ENCODE data around the gene NUDT4B.
"Not testable (repeated sequence)": the region's sequence is repeated elsewhere in the genome, so short reads cannot be mapped to it uniquely, and the experiment has no call there.

NUDT4B gene

DNA sequence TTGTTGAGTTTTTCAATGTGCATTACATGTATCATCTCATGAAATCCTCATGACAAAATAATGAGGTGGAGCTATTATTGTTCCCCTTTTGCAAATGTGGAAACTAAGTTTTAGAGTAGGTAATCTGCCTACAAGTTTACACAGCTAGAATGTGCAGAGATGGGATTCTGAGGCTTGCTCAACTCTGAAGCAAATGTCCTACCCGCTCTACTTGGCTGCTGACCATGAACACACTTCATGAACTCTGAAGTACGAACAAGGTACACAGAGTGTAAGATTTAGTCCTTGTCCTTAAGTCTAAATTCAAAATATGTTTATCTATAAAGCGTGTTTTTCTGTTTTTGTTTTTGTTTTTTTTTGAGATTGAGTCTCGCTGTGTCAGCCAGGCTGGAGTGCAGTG, 5.4 kb upstream of the NUDT4B start:
- DNase-seq = not testable (repeated sequence)

DNA sequence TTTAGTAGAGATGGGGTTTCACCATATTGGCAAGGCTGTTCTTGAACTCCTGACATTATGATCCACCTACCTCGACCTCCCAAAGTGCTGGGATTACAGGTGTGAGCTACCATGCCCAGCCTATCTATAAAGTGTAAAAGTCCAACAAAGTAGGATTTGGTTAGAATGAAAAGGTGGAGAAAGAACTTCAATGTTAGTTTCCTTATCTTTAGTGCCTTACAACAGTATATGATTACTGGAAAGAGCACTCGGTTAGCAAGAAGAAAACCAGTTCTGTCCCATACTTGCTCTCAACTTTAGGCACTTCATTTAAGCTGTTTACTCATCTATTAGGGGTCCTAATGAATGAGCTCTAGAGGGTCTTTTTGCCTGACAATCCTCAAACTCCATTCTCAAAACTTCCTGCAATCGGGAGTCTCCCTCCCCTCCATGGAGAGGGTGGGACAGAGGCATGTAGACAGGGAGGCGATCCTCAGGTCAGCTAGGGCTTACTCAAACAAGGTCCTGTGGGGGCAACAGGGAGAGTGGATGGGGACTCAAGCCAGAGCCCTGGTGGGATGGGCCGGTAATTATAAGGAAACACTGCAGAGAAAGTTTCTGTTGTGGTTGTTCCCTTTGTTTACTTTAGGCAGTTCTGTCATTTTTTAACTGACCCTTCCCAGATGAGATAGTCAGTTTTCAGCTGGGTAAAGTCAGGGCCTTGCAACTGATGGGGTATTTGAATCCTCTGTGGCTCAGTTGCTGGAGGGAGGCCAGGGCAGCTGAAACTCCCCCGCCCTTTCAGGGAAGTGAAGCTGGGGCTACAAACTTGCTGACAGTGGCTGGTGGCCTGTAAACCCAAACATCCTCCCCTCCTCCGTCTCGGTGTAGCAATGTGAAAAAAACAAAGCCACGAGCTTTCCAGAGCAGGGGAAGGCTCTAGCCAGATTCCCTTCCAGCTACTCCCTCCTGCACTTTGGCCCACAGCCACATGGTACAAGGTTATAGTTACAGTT, 4.6 kb upstream of the NUDT4B start:
- not testable (repeated sequence) for DNase-seq

DNA sequence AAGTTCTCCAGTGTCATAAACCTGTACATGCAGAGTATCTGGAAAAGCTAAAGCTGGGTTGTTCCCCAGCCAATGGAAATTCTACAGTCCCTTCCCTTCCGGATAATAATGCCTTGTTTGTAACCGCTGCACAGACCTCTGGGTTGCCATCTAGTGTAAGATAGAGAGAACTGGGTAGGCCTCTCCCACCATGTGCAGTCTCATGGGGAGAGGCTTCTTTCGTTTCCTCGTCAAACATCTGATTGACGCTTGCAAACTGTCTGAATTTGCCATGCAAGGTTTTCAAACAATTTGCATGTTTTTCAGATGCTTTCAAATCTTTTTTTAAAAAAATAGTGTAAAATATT, 734 bp downstream of the NUDT4B start:
- DNase-seq = not testable (repeated sequence)

DNA sequence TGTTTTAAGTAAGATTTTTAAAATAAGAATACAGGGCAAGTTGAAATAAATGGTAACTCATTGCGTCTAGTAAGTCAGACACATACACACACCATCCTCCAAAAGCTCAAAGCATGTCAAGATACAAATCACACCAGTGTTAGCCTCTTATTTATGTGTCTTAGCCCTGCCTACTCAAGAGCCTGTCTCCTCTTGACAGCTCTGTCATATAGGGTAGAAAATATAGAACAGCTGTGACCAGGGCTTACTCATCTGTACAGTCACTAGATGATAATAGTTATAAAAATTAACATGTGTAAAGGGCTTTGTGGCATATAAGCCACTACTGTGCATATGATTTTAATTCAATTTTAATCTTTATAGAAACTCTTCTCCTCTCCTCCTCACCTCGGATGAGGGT, 7.7 kb downstream of the NUDT4B start:
- not testable (repeated sequence) for DNase-seq

DNA sequence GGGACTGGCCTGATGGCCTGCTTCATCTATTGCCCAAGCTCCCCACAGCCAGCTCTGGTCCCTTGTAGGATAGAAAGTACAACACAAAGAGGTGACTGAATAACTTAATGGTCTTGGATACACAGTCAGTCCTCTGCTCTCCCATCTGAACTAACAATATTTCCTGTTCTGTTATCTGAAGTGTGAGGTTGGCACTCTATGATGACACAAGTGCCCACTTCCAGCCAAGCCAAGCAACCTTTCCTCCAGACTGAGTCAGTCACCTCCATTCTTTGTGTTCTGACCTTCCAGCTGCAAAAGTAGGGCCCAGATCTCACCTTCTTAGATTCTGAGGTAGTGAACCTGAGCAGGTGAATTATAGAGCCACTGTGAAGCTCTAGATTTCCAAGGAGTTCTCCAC, 8.9 kb downstream of the NUDT4B start:
- not testable (repeated sequence) for DNase-seq

DNA sequence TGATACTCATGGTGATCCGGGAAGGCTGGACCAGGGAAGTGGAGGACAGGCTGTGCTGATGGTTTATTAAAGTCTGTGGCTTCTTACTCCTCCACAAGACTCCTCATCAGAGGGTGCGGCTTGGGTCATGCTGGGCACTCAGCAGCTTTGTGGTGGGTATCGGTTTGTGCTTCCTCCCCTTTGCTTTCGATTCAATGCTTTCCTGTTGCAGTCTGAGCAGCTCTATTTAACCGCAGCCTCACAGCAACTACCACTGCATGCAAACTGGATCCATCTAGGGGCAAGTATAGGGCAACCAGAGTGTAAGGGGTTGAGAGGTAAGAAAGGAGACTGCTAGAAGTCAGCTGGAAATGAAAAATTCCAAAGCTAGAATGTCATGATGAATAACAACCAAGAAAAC, 9.8 kb downstream of the NUDT4B start:
- not testable (repeated sequence) for DNase-seq

DNA sequence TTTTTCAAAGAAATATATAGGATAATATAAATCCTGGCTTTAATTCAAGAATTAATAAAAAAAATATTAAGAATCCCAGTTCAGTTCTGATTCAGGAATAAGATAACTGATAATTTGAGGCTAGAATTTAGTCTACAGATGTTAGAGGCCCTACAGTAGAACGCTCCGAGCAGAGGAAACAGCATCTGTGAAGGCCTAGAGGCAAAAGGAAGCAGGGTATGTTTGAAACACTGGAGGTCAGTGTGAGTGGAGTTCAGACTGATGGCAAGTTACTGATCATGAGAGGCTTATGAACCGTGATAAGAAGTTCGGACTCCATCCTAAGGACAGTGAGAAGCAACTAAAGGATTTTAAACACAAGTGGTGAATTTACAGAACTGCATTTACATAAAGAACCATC, 10.4 kb downstream of the NUDT4B start:
- DNase-seq = not testable (repeated sequence)

DNA sequence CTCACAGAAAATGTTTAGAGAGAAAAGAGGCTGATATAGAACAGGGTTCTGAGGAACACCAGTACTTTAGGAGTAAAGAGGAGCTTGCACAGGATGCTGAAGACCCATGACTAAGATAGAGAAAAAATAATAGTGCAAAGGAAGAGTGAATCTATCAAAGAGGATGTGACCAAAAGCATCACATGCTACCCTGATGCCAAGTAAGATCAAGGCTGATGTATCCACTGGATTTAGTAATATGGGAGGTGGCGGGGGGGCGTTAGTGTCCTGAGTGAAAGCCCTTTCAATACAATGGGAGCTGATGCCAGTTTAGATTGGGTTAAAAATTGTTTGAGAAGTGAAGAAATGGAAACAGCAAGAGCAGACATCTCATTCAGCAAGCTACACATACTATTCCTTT, 11.2 kb downstream of the NUDT4B start:
- DNase-seq = not testable (repeated sequence)

DNA sequence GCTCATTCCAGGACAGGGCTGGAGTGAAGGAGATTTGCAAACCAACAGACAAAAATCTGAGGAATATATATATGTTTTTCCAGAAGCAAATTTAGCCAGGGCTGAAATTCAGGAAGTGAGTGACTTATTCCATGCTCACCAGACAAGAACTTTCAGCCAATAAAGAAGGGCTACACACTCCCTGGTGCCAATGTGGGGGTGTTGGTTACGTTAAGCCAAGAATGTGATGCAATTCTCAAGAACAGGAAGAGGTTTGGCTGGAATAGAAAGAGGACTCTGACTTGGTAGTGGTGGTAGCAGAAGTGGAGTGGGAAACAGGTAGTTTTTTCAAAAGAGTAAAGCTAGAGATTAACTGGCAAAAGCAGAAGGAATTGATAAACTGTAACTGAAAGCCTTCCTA, 11.6 kb downstream of the NUDT4B start:
- DNase-seq = not testable (repeated sequence)

DNA sequence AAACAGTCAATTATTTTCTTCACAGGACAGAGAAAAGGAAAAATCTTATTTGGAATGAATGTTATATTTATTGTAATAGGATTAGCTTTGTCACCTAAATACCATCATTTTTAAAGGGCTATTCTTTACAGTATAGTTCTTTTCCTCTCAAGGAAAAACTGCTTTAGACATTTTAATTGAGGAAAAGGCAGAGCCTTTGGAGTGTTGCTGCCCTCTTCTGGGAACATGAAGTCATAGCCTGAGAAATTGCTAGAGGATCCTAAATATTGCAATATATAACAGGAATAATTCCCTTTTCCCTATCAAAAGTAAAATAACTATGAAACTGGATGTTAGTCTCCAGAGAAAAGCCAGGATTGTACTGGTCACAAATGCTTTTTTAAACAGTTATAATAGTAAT, 12.8 kb downstream of the NUDT4B start:
- not testable (repeated sequence) for DNase-seq

DNA sequence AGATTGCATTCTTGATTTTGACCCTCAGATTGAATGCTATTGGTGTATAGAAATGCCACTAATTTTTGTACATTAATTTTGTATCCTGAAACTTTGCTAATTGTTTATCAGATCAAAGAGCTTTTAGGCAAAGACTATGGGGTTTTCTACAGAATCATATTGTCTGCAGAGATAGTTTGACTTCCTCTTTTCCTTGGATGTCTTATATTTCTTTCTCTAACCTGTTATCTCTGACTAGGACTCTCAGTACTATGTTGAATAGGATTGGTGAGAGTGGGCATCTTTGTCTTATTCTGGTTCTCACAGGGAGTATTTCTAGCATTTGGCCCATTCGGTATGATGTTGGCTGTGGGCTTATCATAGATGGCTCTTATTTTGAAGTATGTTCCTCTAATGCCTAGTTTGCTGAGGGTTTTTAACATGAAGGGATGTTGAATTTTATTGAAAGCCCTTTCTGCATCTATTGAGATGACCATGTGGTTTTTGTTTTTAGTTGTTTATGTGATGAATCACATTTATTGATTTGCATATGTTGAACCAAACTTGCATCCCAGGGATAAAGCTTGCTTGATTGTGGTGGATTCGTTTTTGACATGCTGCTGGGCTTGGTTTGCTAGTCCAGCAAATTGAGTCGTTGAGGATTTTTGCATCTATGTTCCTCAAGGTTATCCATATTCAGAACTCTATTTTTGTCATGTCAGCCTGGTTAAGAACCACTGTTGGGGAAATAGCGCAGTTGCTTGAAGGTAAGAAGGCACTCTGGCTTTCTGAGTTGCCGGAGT, 16.9 kb downstream of the NUDT4B start:
- not testable (repeated sequence) for DNase-seq

DNA sequence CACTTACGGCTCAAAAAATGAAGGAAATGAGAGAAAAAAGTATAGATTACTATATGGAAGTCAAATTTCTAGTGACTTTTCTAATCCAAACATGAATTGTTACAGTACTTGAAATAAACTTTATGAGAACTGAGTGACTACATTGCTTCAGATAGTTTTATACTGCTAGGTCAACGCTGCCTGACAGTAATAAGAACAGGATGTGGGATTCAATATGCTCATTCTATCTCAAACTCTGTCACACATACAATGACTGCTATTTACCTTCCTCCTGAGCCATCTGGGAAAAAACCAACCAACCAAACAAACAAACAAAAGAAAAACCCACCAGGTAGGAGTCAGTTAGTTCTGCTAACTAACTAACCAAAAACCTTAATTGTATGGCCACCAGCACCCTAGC, 20.0 kb downstream of the NUDT4B start:
- not testable (repeated sequence) for DNase-seq

DNA sequence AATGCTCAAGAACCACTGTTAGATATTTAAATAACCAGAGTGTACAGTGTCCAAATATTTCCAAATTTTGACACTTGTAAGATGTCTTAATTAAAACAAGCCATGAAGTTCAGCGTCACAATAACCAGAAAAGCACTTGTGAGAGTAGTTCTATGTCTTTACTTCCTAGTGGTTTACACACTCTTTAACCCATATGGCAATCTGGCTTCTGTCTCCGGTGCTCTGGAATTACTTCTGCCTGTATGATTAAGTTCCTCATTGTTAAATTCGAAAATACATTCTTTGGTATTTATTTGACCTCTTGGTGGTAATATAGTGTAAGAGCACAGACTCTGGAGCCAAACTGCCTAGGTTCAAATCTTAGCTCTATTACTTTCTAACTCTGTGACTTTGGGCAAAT, 20.9 kb downstream of the NUDT4B start:
- DNase-seq = not testable (repeated sequence)

DNA sequence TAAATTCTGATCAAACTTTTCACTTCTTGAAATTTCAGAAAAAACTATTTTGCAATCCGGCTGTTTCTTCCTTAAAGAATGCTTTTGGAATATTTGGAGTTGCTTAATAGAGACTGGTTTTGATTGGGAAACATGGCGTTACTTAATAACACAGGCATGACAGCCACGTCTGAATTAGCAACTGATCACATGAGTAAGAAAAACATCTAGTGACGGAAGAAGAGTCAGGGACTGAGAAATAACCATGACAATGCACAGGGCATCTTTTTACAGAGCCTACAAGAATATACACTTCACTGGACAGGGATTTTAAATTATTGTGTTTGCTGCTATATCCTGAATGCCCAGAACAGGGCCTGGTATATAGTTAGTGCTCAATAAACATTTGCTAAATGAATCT, 25.1 kb downstream of the NUDT4B start:
- DNase-seq = not testable (repeated sequence)

DNA sequence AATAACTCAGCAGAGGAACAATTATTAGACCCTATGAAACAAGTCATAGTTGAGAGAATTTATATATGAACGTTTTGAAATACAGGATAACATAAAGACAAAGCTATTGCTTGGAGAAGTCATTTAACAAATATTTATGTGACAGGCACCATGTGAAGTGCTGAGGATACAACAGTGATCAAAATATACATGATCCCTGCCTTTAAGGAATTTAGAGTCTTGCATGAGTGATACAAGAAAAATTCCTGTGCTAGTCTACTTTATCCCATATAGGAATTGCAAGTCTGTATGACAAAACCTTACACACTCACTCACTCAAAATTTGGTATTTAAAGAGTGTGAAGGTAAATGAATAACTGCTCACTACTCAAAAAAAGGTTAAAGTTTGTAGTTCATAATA, 25.5 kb downstream of the NUDT4B start:
- DNase-seq = not testable (repeated sequence)

DNA sequence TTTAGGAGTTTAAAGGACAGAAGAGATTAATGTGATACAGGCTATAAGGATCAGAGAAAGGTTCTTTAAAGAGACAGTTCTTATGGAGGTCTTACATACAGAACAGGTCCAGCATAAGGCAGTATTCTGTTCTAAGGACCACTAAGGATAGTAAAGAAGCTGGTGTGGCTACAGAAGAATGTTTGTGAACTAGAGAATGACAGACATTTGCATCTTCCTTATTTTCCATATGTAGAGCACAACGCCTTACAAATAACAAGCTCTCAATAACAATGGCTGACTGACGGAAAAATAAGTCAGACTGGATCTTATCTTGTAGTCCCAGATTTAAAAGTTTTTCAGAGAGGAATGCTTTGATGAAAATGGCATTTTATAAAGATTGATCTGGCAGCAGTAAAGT, 26.7 kb downstream of the NUDT4B start:
- not testable (repeated sequence) for DNase-seq

DNA sequence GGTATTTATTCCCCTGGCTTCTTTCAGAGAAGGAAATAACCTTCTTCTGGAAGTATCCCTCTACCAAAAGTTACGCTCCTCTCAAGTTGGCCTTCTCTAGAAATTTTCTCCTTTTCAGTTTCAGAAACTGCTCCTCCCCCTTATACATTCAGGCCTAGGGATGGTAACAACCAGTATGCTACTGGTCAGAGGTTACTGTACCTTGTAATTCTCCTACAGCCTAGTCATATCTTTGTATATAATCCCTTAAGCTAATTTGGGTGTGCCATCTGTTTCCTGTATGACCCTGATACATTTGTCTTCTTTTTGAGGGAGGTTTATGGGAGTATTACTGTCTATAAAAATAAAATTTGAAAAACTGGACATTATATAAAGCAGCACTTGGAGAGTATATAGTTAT, 29.1 kb downstream of the NUDT4B start:
- not testable (repeated sequence) for DNase-seq

DNA sequence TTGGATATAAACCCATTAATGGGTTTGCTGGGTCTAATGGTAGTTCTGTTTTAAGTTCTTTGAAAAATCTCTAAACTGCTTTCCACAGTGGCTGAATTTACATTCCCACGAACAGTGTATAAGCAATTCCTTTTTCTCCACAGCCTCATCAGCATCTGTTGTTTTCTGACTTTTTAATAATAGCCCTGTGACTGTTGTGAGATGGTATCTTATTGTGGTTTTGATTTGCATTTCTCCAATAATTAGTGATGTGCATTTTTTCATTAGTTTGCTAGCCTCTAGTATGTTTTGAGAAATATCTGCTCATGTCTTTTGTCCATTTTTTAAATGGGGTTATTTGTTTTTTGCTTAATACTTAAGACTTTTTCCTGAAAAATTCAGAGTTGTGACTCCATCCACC, 31.8 kb downstream of the NUDT4B start:
- DNase-seq = not testable (repeated sequence)

DNA sequence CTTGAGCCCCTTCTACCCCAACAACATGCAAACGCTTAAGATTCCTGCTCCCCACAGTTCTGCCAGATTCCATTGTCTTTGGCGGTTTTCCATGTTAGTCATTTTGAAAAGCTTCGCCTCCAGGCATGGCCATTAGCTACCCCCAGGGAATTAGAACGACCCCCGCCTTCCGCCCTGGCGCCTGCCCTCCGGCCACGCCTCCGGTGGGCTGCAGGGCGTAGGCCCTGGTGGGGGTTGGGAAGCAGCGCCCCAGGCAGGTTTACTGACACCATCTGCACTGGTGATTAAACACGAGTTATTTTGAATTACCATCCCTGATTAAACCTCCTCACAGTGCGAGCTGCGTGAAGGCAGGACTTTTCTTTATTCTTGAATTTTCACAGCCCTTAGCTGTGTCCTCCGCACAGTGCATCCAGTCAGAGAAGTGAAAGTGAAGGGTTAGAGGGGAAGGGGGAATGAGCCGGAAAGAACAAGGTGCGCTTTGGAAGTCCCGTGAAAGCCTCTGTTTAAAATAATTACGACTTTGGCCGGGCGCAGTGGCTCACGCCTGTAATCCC, 43.0 kb downstream of the NUDT4B start:
- DNase-seq = not testable (repeated sequence)

DNA sequence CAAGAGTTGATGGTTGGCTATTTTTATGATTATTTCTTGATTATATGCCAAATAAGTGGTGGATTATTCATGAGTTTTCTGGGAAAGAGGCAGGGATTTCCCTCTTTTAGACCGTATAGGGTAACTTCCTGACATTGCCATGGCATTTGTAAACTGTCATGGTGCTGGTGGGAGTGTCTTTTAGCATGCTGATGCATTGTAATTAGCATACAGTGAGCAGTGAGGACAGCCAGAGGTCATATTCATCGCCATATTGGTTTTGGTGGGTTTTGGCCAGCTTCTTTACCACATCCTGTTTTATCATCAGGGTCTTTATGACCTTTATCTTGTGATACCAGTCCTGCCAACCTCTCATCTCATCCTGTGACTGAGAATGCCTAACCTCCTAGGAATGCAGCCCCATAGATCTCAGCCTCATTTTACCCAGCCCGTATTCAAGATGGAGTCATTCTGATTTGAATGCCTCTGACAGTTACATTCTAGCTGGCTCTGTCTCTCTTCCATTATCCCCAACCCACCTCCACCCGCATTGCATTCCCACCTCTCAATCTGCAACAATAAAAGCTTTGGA, 45.3 kb downstream of the NUDT4B start:
- not testable (repeated sequence) for DNase-seq
